GM19025 (cell line): ENCODE results near the gene MED26.
"Not testable (repeated sequence)": the region's sequence is repeated elsewhere in the genome, so short reads cannot be mapped to it uniquely, and the experiment has no call there.

Source experiments
- ATAC-seq: cut with Tn5 transposase; IDR thresholded peaks from one replicate; pipeline ENCODE4 v1.9.1; 2021; ENCODE audit warnings: mild to moderate bottlenecking, low read depth, moderate library complexity; ENCODE audit not compliant: unreplicated experiment

Gene MED26

DNA sequence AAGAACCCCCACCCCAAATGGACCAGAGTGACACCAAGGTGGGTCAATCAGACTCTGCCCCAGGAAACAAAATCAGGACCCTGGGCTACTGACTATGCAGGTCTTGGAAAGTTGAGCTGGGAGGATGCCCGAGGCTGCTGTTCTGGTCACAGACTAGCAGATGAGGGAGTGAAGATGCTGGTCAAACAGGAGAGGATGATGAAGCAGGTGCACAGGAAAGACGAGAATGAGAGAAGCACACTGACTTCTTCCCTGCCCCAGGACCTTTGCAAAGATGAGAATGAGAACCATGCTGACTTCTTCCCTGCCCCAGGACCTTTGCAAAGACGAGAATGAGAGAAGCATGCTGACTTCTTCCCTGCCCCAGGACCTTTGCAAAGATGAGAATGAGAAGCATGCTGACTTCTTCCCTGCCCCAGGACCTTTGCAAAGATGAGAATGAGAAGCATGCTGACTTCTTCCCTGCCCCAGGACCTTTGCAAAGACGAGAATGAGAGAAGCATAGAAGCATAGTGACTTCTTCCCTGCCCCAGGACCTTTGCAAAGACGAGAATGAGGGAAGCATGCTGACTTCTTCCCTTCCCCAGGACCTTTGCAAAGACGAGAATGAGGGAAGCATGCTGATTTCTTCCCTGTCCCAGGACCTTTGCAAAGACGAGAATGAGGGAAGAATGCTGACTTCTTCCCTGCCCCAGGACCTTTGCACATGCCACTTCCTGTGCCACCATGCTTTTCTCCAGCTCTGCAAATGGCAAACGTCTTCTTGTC is 23.6 kb upstream of the MED26 start:
- not testable (repeated sequence) for ATAC-seq

DNA sequence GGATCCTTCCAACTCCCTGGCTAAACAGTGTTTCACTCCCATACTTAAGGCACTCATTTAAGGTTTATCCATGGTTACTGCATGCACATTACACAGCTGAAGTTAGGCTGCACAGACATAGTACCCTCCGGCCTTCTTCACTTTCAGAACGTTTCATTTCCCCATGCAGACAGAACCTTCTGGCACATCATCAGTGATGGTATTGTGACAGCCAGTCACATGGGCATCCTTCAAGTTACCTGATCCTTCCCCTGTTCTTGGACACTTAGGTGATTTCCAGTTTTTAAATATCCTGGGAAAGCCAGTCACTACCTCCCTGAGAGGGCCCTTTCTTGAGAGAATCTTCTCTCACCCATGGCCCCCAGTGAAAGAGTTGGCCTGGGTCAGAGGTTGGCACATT is 22.8 kb upstream of the MED26 start:
- ATAC-seq: no peak

DNA sequence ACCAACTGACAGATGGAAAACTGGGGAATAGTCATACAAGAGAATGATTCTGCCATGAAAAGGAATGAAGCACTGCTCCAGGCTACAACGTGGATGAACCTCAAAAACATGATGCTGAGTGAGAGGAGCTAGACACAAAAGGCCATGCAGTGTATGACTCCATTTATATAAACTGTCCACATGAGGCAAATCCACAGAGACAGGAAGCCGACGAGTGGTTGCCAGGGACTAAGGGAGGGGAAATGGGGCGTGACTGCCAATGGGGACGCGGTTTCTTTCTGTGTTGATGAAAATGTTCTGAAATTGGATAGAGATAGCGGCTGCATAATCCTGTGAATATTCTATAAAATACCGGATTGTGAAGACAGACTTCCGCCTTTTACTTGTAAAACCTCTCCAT is 21.7 kb upstream of the MED26 start:
- no peak for ATAC-seq

DNA sequence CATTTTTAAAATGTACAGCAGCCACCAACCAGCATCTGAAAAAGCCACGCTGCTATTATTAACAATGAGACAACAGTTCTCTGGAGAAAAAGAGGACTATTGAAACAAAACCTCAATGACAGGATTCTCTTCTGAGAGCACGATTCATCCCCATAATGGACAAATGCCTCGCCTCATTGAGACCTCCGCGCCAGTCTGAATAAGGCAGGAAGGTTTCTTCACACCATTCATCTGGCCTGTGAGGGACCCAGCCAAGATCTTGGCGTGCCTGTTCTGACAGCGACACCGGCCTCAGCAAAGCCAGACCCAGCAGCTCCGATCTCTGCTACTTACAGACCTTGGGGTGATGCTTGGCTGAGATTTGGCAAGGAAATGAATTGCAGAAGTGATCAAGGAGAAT is 17.1 kb upstream of the MED26 start:
- no peak for ATAC-seq

DNA sequence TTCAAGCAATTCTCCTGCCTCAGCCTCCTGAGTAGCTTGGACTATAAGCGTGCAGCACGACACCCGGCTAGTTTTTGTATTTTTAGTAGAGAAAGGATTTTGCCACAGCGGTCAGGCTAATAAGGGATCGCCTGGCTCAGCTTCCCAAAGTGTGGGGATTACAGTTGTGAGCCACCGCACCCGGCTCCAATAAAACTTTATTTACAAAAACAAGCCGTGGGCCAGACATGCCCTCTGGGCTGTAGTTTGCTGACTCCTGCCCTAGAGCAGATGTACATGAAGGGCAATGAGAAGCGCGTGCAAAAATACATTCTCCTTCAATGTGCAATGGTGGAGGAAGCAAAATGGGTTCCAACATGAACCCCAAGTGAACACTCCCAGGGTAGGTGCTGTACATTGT is 13.7 kb upstream of the MED26 start:
- ATAC-seq: no peak

DNA sequence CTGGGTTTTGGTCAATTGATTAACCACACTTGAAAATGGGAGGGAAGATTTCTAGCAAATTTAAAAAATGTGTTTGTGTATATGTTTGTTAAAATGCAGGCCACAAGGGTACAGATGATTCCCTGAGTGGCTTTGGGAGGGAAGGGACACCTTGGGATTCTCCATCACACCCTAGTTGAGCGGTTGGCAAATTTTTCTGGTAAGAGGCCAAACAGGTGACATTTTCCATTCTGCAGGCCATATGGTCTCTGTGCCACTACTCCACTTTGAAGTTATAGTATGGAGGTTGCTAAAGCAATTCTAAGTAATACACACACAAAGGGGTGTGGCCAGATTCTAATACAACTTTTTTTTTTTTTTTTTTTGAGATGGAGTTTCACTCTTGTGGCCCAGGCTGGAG is 12.9 kb upstream of the MED26 start:
- no peak for ATAC-seq

DNA sequence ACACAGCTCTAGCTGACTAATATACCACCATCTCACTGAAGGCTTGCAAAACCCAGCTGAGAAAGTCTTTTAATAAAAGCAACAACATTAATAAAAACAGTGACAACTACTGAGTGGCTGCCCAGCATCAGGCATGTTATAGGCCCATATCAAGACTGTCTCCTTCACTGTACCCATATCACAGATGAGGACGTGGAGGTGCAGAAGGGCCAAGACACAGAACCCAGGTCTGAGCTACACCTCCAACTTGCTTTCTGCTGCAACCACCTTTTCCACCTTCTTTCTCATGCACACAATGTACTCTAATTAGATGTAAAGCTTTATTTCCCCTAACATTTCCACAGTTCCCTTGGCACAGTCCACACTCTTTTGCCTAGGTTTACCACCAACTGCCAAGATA is 10.7 kb upstream of the MED26 start:
- no peak for ATAC-seq

DNA sequence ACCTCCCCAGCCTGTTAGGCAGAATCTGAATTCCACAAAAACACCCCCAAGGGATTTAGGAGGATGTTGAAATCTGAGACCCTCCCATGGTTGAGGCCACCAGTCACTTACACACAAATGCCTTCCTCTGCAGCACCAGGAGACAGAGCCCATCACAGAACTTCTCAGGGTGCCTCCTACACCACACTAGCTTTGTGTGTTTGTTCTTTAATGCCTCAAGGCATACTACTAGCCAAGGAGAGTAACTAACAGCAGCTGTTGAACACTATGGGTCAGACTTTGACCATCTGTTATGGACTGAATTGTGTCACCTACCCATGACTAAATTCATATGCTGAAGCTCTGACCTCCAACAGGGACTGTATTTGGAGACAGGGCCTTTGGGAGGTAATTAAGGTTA is 9.5 kb upstream of the MED26 start:
- ATAC-seq: no peak

DNA sequence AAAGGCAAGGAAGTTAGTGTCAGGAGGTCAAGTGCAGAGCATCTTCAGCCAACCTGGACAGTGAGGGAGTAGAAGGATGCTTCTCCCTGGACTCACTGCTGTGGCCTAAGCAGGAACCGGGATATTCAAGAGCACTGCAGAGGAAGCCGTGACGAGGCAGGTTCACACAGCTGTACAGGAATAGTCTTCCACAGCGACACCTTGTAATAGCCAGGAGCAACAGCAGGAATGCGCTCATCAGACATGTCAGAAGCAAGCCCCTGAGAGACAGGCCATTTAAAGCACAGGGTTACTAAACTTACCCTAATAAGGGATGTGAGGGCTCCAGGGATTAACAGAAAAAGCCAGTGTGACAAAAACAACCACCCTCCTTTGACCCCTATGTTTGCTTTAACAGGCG is 3.5 kb upstream of the MED26 start:
- ATAC-seq: no peak

DNA sequence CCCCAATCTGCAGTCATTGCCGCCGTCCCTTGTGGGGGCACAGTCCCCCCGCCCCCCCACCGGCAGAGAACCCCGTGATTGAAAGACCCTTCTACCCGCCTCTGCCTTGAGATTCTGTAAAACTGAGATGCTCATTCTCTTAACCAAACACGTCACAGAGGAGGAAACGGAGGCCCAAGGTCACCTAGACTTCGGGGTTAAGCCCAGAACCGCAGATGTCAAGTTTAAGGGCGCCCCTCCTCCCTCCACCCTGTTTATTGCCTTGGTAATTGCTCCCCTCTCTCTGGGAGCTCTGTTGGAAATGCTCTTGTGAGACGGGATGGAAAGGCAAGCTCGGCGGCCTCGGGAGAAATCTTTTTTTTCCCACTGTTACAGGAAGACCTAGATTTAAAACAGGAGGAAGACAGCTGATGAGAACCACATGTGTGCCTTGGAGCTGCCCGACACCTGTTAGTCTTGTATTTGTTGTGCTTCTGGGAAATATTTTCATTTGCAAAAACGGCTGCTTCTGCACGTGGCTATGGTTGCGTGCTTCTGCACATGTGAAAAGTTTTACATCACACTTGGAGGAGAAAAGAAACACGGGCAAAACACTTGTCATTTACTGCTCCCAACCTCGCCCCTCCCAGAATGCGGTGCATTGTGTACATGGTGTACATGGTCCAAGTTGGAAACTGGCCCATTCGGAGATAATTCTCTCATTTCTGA is 1.1 kb upstream of the MED26 start:
- ATAC-seq: no peak

DNA sequence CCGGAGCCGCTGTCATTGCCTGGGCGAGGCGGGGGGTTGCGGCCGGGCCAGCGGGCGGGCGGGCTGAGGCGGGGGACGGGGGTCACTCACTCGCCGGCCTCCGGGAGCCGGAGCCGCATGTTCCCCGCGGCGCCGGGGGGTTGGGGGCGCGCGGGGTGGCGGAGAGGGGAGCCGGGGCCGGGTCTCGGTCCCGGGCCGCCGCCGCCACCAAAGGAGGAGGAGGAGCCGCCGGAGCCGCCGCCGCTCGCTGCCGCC is 149 bp downstream of the MED26 start:
- ATAC-seq: no peak

DNA sequence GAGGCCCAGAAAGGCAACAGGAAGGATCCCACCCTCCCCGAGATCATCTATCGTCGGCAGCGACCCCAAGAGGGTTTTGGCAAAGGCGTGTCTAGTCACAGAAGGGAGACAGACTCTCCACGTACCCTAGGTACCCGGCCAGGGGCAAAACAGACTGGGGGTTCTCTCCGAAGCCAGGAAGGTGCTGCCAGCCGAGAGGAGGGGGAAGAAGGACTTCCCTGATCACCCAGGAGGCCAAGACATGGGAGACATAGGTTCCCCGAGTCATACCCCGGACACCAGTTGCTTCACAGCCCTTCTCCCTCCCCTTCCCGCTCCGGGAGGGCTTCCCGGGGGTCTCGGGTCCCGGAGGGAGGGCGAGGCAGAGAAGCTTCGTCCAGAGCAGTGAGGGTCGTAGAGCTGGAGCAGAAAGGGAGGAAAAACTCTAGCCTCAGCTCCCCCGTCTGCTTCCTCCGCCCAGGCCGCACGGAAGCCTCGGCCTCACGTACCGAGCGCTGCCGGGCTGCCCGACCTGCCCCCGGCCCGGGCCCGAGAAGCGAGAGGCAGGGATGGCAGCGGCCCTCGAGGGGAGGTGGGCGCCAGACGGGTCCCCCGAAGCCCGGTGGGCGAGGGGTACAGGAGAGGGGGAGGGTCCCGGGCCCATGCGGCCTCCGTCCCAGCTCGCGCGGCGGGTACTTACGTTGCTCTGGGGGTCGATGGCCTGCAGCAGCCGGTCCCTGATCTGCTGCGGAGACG is 644 bp downstream of the MED26 start:
- ATAC-seq: no peak

DNA sequence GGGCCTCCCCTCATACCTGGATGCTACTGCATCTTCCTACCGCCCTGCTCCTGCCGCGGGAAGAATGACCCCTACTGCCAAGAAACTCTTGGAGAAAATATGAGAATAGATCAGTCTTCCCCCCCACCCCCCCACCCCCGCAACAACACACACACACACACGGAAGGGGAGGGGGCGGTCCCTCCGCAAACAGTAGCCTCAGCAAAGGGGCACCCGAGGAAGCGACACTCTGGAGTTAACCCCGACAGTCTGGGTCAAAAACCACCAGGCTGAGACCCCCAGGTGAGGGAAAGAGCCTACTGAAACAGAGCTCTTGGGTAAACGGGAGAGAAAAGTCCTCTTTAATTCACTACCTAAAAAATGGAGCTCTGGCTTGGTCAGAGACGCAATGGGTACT is 1.2 kb downstream of the MED26 start:
- ATAC-seq: no peak

DNA sequence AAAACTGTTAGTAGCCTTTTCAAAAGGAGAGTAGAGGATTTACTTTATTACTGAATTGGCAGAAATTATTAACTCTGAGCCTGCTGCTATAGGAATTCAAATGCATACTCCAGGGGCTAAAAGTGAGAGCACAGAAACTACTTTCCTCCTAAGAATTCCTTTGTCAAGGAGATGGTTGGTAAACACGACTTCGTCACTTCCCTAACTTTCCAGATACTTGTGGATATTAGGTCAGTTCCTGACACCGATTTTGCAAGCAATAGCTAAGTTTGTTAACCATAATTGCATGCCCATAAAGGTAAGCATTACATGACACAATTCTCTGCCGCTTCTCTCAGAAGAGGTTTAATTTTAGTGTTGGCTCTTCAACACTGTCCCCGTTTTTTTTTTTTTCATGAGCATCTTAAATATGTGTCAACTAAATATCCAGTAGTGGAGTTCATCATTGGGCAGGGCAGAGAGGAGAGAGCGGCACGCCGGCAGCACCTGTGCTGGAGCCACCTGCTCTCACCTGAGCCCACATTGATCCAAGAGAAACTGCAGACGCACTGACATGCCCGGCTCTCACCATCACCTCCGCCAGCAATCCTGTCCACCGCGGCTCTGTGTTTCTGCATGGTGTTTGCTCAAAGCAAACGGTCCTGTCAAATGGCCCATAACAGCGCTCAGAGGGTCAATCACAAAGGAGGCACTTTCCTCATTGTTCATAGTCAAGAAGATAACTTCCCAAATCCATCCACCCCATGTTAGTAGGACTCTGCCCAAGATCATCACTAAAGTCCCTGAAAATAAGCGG is 2.6 kb downstream of the MED26 start:
- ATAC-seq: no peak

DNA sequence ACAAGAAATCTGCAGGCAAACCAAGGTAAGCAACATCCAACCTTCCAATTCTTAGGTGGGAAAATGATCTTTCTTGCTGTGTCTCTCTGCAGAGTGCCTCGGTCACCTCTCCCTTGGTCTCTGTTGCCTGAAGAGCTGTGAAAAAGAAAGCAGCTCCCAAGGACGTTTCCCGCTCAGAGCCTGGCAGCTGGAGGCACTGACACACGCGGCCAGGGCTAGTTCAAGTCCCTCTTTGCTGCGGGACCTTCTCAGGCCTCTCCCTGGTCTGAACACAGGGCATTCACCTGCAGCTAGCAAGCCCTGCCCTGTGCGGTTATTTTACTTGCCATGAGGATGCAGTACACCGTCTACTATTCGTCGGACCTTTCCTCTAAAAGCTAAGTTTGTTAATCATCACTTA is 3.8 kb downstream of the MED26 start:
- ATAC-seq: no peak

DNA sequence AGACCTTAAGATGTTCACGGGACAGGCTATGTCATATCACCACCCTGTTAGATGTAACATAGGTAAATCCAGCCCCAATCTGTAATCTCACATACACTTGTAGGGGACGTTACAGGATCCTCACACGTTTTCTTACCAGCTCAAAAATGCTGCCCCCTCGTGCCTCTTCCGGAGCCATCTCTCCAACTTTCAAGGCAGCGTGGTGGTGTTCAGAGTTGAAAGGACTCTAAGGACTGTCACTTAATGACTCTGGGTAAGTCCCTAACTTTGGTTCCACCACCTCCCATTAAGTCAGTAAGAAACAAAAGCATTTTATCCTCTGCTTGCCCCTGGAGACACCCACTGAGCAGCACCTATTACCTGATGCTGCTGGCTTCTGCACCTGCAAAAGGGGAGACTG is 4.4 kb downstream of the MED26 start:
- no peak for ATAC-seq

DNA sequence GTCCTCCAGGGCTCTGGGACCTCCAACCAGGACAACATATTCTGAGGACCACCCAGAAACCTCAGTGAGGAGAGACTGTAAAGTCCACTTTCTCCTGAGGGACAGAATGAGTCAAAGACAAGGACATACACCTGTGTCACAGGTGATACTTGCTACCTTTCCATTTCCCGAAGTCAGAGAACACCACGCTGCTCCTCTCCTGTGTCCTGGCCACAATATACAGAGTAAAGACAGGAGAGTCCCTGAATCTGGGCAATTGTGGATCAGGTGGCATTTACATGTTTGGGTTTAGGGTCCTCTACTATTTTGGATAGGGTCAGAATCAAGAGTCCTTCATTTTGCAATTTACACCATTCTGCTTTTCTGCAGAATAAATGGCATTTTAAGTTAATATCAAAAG is 4.9 kb downstream of the MED26 start:
- ATAC-seq: no peak

DNA sequence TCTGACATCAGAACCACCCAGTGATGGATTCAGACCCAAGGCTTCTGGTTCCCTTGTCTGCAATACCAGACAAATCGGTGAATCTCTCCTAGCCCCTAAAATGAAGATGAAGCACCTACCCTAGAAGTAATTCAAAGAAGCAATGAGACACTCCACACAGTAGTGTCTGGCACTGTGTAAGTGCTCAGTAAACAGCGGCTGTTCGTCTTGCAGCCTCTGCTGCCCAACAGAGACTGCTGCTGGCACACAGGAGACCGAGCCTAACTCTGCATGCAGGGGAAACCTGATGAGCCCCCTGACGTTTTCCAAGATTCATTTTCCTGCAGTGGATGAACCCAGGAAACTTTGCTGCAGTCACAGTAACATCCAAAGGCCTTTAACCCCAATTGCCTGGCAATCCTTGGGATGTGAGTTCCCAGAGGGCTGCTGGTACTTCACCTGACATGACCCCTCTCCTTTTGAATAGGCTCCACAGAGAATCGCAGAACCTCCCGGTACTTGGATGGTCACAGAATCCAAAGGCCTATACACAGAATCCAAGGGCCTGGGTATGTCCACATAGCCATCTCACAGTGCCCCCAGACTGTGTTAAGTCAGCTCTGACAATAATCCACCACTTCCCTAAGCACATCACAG is 6.7 kb downstream of the MED26 start:
- ATAC-seq: no peak

DNA sequence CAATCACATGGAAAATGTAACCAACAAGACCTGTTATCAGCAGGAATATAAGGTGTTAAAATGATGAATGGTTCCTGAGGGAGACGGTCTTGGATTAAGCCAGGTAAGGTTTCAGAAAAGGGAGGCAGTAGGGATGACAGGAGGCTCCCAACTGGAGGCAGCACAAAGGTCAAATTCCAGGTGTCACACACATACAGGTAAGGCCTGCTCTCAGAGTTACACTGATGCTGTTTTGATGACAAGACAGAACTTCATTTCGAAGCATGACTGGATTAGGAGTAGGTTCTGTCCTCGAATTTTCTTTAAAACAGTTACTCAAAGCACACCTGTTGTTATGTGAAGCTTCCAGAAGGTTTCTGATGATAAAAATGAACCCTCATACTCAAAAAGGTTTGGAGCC is 7.4 kb downstream of the MED26 start:
- ATAC-seq: no peak

DNA sequence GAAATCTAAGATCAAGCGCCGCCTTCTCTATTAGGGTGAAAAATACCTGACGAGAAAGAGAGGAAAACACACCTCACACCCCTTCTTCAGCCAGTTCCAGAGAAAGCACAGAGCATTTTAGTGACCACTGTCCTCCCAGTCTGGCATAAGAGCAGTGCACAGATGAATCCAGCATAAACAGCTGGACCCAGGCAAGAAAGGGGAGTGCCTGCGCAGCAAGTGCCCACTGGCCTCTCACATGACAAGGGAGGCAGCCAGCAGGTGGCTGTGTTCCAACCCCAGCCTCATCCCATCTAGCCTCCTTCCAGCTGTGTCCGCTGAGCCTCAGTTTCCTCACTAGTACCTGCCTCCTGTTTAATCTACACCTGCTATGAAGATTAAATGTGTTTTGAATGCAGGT is 8.0 kb downstream of the MED26 start:
- no peak for ATAC-seq

DNA sequence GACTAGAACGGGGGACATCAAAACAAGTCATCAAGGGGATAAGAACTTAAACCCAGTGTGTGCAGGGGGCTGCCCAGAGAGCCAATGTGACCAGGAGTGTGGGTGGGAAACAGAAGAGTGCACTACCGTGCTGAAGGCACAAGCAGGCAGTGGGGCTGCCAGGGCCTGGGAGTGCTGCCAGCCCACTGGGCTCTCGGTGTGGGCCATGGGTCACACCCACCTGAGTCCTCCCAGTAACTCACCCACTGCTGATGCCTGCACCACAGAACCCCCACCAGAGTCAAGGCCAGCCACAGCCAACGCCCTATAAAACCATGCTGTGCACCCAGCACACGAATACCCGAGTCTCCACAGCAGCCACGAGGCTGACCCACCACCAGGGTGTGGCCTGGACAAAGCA is 8.5 kb downstream of the MED26 start:
- no peak for ATAC-seq
